ES-I3 (cell line): ENCODE results near the gene ICAM3.

Source experiments
- H3K36me3 ChIP-seq: 2 replicates; pipeline ENCODE4 v1.6.1; 2013; ENCODE audit warnings: mild to moderate bottlenecking, low read length, control low read depth, moderate library complexity; ENCODE audit not compliant: insufficient read depth
- H3K4me1 ChIP-seq: 2 replicates; pipeline ENCODE4 v1.6.1; 2013; ENCODE audit warnings: mild to moderate bottlenecking, control low read depth, low read length; ENCODE audit not compliant: insufficient read depth
- H3K9ac ChIP-seq: 2 replicates; pipeline ENCODE4 v1.6.1; 2013; ENCODE audit warnings: low read depth, mild to moderate bottlenecking, low read length, moderate library complexity
- H3K9me3 ChIP-seq: 2 replicates; pipeline ENCODE4 v1.6.1; 2013; ENCODE audit warnings: mild to moderate bottlenecking, low read length, moderate library complexity; ENCODE audit not compliant: control insufficient read depth, insufficient read depth

ICAM3 gene

DNA sequence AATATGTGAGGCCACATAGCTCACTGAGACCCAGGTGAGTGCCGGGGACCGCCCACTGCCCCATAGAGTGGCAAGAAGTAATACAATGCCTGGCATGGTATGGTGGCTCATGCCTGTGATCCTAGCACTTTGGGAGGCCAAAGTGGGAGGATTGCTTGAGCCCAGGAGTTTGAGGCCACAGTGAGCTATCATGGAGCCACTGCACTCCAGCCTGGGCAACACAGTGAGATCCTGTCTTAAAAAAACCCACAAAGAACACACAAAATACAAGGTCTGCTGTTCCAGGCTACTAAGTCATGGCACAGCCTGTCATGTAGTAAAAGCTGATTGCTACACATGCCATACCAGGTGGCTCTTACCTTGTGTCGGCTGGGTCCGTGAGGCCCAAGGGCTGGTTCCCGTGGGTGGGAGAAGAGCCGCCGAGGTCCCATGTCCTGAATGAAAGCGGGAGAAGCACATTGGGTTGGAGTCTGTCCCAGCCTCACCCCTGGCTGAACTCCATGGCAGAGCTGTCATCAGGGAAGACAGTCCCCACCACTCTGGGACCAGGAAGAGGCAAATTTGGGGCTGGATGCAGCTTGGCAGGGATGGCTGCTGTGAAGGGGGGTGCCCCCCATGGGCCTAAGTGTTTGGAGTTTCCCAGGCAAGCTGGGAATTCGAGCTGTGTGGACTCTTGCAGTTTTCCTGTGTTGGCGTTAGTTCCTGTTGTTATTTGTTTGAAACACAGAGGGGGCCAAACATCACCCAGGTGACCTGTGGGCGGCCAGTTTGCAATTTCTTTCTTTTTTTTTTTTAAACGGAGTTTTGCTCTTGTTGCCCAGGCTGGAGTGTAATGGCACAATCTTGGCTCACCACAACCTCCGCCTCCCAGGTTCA is 20.4 kb downstream of the ICAM3 start:
- Histone ChIP-seq H3K4me1 (no peaks in the 10 kb centered on the region), H3K9ac (no peak overlapping the region), H3K36me3 (peaks cover 16% of the 10 kb centered on the region)

GRCh38 chr19:10317857-10318462 is 21.5 kb downstream of the ICAM3 start:
- H3K9me3 ChIP-seq, result no peaks in the 10 kb centered on the region
- H3K4me1 ChIP-seq, result no peaks in the 10 kb centered on the region
- no peak overlapping the region for H3K9ac ChIP-seq
- peaks cover 16% of the 10 kb centered on the region for H3K36me3 ChIP-seq

More for the DNA sequence above, 20.4 kb downstream of the ICAM3 start:
- H3K9me3 ChIP-seq, result no peaks in the 10 kb centered on the region

DNA sequence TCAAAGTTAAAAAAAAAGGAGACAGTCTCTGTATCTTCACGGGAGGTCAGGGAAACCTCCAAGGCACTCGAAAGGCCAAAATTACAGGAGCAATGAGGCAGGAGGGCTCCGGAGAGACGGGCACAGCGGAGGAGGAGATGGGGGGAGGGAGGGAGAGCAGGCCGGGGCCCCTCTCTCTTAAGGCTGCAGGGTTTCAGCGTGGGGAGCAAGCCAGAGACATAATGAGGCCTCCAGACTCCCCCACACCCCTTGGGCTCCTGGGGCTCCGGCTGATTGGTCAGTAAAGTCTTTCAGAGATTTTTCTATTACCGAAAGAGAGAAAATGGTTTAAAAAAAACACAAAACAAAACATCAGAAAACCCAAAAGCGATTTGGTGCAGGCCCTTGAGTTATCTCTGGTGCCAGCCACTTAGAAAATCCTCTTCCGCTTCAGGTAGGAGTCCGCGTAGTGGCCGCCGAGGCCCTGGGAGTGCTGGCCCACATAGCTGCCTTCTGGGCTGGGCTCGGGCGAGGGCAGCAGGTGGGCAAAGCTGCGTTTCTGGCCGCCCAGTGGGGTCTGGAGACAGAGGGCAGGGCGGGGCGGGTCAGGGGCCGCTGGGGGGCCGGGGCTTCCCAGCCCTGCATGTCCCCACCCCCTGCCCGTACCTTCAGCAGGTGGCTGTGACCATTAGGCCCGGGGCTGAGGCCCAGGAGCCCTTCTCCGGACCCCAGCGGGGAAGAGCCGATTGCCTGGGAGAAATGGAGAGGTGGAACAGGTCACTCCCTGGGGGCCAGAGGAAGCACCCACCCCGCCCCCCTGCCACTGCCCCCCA is 22.2 kb downstream of the ICAM3 start:
- Histone ChIP-seq H3K4me1 (no peaks in the 10 kb centered on the region), H3K9me3 (no peaks in the 10 kb centered on the region), H3K9ac (no peak overlapping the region), H3K36me3 (peaks cover 13% of the 10 kb centered on the region)

DNA sequence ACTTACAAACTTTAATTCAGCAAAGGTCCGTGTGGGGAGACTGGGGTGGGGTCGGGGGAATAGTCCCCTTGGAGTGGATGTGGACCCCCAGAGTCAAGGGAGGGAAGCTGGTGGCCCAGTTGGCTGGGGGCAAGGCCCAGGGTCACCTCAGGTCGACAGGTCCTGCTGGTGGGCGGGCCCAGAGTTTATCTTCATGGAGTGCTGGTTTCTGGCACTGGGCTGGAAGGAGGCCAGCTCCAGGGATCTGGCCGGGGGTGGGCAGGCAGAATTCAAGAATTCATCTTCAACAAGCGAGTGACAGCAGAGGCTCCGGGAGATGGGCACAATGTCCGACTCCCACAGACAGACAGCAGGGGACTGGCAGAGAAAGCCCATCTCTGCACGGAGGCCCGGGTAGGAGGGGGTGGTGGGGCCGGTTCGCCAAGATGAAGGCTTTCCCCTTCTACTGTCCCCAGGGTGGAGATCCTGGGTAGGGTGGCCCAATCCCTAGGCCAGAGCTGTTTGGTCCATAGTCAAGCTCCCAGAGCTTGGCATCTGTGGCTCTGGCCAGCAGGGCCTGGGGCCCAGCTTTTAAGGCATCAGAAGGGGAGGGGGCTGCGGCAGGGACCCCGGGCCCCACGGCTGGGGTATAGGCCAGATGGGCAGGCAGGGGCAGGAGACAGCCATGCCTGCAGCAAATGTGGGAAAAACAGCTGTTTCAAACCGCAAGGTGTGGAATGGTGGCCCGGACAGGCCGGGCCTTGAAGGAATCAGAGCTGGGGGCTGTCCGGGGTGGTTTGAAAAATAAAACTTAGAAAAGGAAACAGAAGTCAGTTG is 23.0 kb downstream of the ICAM3 start:
- Histone ChIP-seq H3K9me3 (no peaks in the 10 kb centered on the region), H3K4me1 (no peaks in the 10 kb centered on the region), H3K9ac (no peak overlapping the region), H3K36me3 (peaks cover 7% of the 10 kb centered on the region)

DNA sequence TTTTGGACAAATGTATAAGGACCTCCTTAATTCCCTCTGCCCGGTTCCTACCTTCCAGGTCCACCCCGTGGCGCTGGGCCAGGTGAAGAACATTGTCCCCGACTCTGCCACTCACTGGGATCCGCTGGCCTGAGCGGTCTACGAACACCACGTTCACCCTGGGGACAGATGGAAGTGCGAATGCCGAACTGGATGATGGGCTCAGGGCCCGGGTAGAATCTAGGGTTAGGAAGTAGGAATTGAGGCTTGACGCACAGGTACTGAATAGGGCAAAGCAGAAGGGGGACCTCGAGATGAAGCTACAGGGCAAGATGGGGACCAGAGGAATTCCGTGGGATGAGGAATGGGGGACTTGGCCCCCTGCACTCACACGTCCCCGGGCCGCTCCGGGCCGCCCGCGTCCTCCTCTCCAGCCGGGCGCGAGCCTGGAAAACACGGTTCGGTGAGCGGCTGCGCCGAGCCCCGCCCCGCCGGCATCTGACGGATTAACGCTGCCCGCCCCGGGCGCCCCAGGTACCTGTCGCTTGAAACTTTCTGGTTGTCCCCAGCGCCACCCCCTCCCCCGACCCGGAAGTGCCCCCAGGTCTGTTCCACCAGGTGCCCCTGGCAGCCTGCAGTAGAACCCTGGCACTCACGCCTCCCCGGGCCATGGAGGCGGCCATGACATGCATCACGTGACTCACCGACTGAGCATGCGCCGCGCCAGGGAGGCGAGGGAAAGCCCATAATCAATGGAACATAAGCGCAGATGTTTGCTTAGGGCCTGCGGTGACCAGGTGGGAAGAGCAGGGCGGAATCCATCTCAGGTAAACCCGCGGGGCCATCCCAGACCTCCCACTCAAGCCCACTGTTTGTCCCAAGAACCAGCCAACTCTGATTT is 23.8 kb downstream of the ICAM3 start, which contains the start of gene FDX2:
TSS of gene FDX2 (minus strand) at position 681 of the 880 bp plus-strand sequence. CDS start at position 662, 19 bp downstream.
- Histone ChIP-seq H3K36me3 (peaks cover 7% of the 10 kb centered on the region), H3K4me1 (no peaks in the 10 kb centered on the region), H3K9ac (peak within 1 kb of the TSS; percentile 64), H3K9me3 (no peaks in the 10 kb centered on the region)

- H3K4me1 ChIP-seq, result peaks cover 5% of the 10 kb centered on the region; the same call in 1 of the 2 replicates
- no peaks in the 10 kb centered on the region for H3K36me3 ChIP-seq
- no peak within 1 kb of the TSS for H3K9ac ChIP-seq
- H3K9me3 ChIP-seq, result no peaks in the 10 kb centered on the region
Observed at GRCh38 chr19:10309423-10309822, 30.0 kb downstream of the ICAM3 start, which contains the start of gene ZGLP1. Gene ZGLP1 (minus strand): TSS chr19:10309815.

GRCh38 chr19:10306327-10306726 is 33.1 kb downstream of the ICAM3 start:
- no peaks in the 10 kb centered on the region for H3K36me3 ChIP-seq
- peaks cover 5% of the 10 kb centered on the region; the same call in 1 of the 2 replicates for H3K4me1 ChIP-seq
- H3K9ac ChIP-seq, result no peak overlapping the region
- no peaks in the 10 kb centered on the region for H3K9me3 ChIP-seq

DNA sequence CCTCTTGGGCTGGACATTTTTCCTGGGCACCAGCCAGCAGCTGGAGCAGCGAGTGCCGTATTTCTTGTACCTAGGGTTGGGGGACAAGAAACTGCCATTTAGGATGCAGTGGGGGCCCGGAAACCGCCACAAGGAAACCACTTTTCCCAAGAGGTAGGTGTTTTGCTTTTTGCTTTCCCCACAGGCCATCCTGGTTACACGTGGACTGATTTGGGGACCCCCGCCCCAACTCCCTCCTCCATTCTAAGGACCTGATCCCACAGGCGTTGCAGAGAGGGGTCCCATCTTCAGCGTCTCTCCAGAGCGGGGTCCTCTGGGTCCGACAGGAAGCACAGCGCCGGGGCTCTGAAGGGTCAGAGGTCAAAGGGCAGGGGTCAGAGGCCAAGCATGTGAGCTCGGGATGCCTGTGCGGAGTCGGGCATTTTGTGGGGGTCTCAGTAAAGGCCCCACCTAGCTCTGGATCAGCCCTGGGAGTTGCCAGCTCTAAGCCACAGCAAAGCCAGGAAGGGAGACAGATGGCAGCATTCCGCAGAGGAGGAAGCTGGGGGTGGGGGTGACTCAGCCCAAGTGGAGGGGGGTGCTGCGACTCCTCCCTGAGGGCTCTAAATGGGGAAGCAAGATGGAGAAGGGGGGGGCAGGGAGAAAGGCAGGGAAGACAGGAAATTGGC is 34.2 kb downstream of the ICAM3 start:
- H3K9me3 ChIP-seq, result no peaks in the 10 kb centered on the region
- H3K36me3 ChIP-seq, result no peaks in the 10 kb centered on the region
- H3K4me1 ChIP-seq, result peaks cover 5% of the 10 kb centered on the region; the same call in 1 of the 2 replicates
- no peak overlapping the region for H3K9ac ChIP-seq

- no peaks in the 10 kb centered on the region for H3K36me3 ChIP-seq
Observed at GRCh38 chr19:10299545-10300458, 39.6 kb downstream of the ICAM3 start.

GRCh38 chr19:10295847-10296591 is 43.4 kb downstream of the ICAM3 start:
- H3K9ac ChIP-seq, result peak overlapping the region; percentile 55; the same call in 1 of the 2 replicates
- no peaks in the 10 kb centered on the region for H3K9me3 ChIP-seq
- no peaks in the 10 kb centered on the region; the same call in 1 of the 2 replicates for H3K4me1 ChIP-seq
- no peaks in the 10 kb centered on the region for H3K36me3 ChIP-seq

More at GRCh38 chr19:10299545-10300458, 39.6 kb downstream of the ICAM3 start:
- no peaks in the 10 kb centered on the region for H3K9me3 ChIP-seq
- H3K9ac ChIP-seq, result no peak overlapping the region
- H3K4me1 ChIP-seq, result no peaks in the 10 kb centered on the region

- H3K9me3 ChIP-seq, result no peaks in the 10 kb centered on the region
- H3K36me3 ChIP-seq, result no peaks in the 10 kb centered on the region
- H3K9ac ChIP-seq, result peak overlapping the region; percentile 55; the same call in 1 of the 2 replicates
- H3K4me1 ChIP-seq, result no peaks in the 10 kb centered on the region; the same call in 1 of the 2 replicates
Observed at GRCh38 chr19:10295305-10295846, 44.0 kb downstream of the ICAM3 start.
